PC-3 (cell line): ENCODE measurements around the gene NOL9.

ENCODE experiments used
- EZH2 ChIP-seq: fragments of 300-600 bp; sonication (generic); IDR thresholded peaks from one replicate; pipeline ENCODE4 v1.6.1; 2017; ENCODE audit warnings: antibody characterized with exemption, mild to moderate bottlenecking, low read length; ENCODE audit not compliant: unreplicated experiment
- EZH2phosphoT487 ChIP-seq: fragments of 300-600 bp; sonication (generic); IDR thresholded peaks from 2 replicates; pipeline ENCODE4 v1.6.1; 2018; ENCODE audit warnings: mild to moderate bottlenecking, antibody characterized with exemption, low read length, borderline replicate concordance
- TF ChIP-seq, protein P1 (sequence below): fragments of 300-600 bp; sonication (generic); conservative IDR thresholded peaks from 2 replicates; pipeline ENCODE4 v1.5.1; 2017; ENCODE audit warnings: antibody characterized with exemption, low read depth, mild to moderate bottlenecking, low read length

DNA sequence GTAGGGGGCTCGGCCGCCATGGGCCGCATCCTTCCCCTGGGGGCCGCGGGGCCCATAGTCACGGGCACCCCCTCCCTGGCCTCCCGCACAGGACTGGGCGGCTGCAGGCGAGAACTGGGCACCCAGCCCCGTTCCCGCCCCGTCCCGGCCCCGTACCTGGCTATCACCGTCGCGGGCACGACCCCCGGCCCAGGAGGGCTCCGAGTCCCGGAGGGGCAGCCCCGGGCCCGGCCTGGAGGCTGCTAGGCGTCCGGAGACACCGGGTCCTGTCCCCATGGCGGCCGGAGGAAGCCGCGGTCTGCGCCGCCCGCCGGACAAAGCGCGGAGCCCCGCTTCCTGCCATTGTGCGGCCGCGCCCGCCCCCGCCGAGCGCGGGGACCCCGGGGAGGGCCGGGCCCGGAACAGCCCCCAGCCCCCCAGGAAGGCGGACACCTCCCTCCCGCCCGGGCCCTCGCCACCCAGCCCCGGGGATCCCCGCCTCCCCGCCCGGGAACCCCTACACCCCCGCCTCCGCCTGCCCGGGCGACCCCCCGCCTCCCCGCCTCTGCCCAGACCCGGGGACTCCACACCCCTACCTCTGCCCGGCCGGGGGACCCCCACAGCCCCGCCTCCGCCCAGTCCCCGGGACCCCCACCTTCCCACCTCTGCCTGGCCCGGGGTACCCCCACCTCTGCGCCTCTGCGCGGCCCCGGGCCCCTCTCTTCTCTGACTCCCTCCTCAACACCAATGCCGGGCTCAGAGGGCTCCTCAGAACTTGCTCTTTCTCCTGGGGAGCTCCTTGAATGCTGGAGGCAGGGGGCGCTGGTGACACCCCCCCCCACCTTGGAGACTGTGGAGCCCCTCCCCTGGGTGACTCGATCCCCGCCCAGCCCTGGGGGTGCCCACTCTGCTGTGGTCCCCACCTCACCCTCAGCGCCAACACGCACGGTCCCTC is 68.9 kb downstream of the NOL9 start:
- TF ChIP-seq, protein P1, sequence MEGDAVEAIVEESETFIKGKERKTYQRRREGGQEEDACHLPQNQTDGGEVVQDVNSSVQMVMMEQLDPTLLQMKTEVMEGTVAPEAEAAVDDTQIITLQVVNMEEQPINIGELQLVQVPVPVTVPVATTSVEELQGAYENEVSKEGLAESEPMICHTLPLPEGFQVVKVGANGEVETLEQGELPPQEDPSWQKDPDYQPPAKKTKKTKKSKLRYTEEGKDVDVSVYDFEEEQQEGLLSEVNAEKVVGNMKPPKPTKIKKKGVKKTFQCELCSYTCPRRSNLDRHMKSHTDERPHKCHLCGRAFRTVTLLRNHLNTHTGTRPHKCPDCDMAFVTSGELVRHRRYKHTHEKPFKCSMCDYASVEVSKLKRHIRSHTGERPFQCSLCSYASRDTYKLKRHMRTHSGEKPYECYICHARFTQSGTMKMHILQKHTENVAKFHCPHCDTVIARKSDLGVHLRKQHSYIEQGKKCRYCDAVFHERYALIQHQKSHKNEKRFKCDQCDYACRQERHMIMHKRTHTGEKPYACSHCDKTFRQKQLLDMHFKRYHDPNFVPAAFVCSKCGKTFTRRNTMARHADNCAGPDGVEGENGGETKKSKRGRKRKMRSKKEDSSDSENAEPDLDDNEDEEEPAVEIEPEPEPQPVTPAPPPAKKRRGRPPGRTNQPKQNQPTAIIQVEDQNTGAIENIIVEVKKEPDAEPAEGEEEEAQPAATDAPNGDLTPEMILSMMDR: no peak
- TF ChIP-seq EZH2phosphoT487 (no peak), EZH2 (no peak)
